NCI-H2029 treated with DMSO at 0.1 percent for 48 hours (cell line): ENCODE measurements around the gene DSE.
A peak's percentile ranks its signal among the peaks of the same experiment; 100 is the strongest.

Source experiments
- DNase-seq: peaks from one replicate; lab custom pipeline; 2025; lab: John Stamatoyannopoulos, UW

DSE gene

DNA sequence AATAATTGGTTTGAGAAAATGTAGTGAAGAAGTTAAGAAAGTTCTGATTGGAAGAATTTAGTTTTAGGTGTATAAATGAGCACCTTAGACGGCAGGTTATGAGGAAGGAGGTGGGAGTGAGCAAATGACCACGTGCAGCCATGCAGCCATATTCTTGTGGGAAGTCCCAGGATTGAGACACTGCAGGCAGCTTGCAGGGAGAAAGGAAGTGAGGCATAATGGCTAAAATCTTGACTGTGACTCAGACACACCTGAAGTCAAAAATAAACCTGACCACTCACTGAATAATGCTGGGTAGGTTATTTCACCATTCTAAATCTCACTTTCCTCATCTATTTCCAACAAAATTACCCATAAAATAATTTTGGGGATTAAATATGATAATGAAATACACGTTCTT, 16.6 kb downstream of the DSE start:
- no peak for DNase-seq

DNA sequence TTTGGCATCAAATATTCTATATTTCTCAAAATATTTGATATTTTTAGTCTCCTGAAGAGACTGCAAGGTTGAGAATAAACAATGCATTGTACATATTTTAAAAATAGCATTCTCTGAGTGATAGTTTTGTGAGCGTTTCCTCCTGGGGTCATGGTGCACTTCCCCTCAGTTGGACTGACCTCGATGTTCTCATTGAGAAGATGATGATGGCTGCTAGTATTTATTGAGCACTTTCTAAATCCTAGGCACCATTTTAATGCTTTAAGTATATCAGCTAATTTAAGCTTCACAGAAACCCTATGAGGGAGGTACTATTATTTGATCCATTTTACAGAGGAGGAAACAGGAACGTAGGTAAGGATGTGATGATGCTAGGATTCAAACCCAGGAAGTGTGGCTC, 18.2 kb downstream of the DSE start:
- DNase-seq: no peak

DNA sequence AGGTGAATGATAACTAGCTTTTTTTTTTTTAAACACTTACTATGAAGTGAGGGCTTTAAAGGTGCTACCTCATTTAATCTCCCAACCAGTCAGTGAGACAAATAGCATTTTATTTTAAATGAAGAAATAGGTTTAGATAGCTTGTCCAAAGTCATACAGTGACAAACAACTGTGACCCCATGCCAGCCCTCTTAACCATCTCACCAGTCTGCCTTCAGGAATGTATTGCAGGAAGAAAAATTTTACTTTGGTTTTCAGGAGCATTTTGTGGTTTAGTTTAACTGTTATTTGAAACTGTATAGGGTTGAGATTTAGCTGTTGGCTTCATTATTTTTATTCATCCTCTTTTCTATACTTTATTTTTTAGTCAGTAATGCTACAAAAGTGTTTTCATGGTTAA, 18.6 kb downstream of the DSE start:
- DNase-seq: no peak

DNA sequence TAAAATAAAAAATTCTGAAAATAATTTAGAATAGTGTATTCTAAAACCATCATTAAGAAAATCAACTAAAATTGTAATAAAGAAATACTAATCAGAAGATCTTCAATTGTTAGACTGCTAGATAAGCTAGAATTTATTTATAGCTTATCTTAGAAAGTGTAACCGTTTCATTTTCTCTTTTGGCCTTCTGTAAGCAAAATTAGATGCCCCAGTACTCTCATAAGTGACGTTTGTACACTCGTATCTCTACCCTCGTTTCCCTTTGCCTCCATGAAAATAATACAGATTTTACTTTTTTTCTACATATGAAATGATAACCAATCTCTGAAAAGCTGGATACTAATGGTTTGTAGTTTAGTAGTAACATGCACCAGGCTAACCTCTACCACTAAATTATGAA, 19.8 kb downstream of the DSE start:
- DNase-seq: no peak

DNA sequence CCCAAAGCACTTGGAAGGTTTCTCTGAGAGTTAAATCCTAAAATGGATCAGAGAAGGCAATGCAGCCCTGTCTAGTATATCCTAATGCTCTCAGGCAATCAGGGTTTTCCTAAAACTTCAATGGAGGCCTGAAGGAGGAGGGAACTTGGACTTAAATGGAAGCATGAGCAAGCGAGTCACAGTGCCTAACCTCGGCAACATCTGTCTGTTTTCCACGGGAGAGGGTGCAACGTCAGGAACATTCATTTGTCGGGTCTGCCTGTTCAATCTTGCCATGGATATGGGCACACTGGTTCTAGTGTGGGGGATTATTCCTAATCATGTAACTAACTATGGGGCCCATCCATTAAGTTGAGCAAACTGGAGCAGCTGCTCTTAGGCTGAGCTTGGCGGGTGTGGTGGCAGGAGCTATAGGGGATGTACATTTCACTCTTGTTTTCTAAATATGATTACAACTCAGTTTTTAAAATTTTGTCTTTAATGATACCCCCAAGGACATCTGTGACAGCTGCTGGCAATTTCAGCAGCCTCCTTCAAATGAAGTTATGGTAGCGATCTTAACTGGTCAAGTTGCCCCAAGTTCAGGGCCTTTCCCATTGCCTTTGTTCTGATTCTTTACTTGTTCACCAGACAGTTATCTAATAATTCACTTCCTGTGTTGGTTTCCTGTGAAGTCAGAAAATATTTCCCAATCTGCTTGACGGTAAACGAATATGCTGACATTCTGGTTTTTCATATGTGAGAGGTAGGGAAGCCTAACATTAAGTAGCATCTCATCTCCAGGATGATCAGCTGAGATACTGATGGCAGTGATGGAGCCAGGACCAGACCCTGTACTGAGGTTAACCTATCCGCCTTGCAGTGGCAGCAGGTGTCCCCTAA, 21.6 kb downstream of the DSE start:
- DNase-seq: no peak

DNA sequence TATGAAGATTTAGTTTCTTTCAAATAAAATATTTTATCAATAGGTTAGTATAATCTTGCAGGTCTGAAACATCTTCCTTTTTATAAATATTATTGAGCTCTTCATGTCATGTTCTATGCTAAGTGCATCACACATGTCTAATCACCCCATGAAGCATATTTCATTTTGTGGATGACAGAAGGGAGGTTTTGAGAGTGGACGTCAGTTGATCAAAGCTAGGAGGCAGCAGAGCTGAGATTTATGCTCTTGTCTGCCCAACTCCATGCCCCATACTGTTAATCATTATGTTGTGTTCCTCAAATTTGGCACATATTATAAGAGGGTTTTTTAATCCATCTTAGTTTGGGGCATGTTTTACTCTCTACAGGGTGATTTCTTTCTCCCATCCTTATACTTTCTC, 22.7 kb downstream of the DSE start:
- no peak for DNase-seq

DNA sequence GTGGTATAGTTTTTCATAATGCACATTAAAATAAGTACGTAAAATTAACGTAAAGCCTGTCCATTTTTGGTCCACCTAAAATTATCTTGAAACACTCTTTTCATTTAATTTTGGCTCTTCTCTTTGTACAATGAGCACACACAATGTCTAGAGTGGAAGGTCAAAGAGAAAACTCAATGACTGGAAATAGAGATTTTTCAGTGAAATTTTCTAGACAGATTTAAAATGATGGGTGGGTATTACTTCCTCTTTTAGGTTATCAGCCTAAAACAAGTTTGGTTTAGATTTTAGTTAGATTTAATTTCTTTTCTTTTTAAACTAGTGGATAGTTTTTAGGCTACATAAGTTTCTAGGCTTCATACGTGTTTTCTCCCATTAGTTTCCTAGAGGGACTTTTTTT, 24.9 kb downstream of the DSE start:
- no peak for DNase-seq

DNA sequence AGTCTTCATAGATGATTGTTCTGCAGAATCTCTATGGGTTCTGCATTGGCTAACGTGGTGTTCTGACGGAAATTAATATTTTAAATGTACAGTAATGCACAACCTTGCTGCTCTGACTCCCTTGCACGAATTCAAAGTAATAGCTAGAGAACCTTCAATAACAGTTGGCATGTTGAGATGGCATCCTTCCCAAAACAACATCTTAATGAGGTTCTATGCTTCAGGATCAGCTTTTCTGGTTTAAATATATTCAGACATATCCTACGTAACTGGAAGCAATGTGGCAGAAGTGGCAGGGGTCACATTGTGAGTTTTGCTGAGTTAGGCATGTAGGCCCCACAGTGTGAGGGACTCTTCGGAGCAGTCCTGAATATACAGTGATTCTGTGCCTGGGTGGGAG, 25.7 kb downstream of the DSE start:
- DNase-seq: no peak

DNA sequence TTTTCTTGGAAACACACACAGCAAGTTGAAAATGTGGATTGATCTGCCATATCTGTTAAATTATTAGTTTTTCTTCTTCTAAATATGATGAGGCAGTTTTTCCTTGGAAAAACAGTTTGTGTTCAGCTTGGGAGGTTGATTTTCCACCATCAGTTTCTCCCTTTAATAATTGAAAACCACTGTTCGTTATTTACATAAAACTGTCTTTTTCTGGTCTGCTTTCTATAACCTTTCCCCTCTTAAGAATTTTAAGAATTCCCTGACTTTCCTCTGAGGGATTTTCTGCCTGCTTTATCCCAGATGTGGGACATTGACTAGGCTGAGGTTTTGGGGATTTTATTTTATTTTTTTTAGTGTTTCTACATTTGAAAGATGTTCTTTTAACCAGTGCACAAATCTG, 27.2 kb downstream of the DSE start:
- no peak for DNase-seq

DNA sequence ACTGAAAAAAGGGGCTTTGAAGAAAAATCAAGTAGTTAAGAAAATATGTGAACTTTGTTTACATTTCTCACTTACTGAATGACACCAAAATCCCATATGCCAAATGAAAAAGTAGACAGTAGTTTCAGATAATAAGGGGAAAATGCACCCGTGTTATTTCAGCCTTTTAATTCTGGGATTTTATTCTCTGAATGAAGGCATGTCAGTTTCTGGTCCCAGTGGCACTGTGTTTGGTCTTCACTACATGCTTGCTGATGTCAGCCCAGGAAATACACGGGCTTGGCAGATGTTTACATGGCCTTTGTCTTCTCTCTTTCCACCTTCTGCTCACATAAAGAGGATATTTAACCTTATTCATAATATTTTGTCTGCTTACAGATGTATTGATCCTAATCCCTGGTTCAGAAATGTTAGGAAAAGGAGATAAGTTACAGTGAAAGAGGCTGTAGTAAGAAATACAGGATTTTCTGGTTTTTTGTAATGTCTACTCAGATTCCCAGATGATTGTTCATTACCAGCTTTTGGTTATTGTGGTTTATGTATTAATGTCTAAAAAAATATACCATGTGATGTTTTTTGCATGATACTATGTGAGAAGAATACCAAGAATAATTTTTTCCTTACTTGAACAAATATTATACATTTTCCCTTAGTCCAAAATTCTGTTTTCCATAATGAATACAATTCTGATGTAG, 27.7 kb downstream of the DSE start:
- DNase-seq: peak; percentile 99

DNA sequence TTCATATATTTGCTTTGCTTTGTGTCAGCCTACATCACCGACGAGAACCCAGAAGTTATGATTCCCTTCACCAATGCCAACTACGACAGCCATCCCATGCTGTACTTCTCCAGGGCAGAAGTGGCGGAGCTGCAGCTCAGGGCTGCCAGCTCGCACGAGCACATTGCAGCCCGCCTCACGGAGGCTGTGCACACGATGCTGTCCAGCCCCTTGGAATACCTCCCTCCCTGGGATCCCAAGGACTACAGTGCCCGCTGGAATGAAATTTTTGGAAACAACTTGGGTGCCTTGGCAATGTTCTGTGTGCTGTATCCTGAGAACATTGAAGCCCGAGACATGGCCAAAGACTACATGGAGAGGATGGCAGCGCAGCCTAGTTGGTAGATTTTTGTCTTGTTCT, 28.5 kb downstream of the DSE start:
- no peak for DNase-seq

DNA sequence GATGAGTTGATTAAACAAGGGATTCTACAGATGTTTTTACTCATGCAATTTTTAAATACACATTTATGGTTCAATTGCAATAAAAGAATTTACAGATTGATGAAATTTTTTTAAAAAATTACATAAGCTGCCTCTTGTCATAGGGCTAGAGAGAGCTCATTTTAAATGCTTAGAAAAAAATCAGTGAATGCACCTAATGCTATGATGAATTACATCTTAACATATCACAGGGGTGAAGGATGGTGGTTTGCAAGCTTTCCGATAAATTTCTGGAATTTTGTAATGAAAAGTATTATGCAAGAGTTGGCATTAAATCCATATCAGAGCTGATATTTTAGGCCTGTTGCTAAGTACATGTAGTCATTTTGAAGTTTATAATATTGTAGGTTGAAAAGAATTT, 29.6 kb downstream of the DSE start:
- DNase-seq: no peak

DNA sequence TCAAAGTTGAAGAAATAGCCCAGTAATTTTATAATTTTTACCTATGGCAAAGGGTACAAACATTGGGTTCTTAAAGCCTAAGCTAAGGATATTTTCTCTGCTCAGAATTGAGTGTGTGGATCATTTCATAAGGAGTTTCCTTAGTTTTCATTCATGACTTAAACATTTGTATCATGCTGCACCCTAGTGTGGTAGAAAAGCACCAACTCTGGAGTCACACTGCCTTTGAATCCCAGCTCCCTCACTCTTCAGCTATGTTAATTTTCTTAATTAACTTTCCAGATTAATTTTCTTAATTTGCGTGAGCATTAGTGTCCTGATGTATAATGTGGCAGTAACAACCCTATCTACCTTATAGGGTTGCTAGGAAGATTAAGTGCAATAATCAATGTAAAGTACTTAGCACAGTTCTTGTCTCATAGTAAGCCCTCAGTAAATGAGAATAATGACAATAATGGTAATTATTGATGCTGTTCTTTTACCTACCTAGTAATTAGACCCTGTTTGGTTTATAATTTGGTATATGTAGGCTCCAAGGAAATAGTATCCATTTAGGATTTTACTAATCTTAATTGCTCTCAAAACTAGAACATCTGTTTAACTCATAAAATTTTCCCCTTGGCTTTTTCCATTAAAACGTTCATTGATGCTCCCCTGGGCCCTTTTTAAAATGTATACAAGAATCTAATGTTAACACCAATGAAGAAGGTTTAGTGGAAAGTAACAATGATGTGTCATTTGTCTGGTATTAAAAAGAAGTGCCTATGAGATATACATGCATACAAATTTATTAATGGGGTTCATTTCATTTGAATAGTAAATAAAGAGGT, 31.6 kb downstream of the DSE start:
- DNase-seq: no peak

DNA sequence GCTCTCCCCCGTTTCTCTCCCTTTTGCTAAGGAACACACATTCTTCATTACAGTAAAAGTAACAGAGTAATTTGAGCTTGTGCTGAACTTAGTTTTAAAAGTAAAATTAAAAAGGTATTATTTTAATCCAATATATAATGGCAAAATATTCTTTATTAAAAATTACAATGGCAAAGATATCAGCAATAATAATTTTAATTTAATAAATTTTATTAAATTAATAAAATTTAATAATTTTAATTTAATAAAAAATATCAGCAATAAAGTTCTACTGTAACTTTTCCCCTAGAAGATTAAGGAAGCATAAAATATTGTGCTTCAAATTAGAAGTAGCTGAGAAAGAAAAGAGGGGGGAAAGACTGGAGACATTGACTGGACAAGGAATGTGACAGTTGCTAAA, 32.5 kb downstream of the DSE start:
- no peak for DNase-seq

DNA sequence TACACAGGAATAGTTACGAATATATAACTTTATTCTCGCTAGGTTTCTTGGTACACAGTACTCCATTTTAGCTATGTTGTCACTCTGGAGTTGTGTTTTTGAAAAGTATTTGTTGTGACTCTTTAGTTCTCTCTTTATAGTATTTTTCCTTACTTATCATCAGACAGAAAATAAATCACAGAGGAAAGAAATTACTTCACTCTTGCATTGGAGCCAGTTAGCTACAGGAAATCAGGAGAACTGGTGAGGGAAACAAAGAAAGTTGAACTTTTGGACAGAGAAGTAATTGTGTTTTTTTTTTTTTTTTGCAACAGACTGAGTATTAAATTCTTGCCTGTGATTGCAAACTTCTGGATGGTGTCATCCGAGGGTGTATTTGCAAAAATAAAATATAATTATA, 33.9 kb downstream of the DSE start:
- no peak for DNase-seq

DNA sequence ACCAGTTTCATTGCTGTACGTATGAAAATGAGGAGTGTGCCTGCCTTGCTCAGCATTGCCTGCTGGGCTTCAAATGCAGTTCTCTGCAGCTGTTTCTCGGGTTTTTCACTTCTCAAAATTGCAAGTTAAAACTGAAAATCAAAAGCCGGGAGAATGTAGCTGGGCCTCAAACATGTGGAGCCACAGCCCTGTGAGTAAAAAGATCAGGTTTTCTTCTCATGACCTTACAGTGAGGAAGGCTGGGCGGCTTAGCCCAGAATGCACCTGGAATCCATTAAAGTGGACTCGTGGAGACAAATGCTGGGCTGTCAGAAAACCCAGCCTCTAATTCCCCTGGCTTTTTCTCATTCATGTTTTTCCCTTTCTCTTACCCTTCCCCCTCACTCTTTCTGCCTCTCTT, 34.4 kb downstream of the DSE start:
- no peak for DNase-seq

DNA sequence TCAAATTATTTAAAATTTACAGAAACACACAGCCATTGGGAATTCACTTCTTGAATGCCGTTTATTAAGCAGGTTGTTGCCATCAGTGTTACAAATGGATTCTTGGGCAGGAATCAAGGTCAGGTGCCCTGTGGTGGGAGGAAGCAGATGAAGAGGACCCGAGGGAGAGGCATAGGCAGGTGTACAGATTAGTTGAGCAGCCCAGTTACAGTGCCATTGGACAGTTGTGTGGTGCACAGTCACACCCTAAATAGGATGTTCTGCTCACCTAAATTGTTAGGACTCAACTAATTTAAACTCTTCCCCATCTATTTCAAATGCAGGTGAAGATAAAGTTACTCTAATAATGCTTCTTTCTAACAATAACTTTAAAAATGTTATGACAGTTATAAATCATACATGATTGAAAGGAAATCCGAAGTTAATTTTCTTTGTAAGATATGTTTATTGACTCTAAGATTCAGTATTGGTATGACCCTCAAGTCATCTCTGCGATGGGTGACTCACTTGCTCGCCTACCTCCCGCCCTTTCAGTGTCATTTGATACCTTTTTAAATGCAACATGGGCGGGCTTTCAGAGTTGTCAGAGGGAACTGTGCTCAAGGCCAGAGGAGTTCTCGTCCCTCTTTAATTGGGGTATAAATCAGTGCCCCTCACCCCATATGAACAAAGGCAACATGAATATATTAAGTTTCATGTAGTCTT, 35.1 kb downstream of the DSE start:
- no peak for DNase-seq

DNA sequence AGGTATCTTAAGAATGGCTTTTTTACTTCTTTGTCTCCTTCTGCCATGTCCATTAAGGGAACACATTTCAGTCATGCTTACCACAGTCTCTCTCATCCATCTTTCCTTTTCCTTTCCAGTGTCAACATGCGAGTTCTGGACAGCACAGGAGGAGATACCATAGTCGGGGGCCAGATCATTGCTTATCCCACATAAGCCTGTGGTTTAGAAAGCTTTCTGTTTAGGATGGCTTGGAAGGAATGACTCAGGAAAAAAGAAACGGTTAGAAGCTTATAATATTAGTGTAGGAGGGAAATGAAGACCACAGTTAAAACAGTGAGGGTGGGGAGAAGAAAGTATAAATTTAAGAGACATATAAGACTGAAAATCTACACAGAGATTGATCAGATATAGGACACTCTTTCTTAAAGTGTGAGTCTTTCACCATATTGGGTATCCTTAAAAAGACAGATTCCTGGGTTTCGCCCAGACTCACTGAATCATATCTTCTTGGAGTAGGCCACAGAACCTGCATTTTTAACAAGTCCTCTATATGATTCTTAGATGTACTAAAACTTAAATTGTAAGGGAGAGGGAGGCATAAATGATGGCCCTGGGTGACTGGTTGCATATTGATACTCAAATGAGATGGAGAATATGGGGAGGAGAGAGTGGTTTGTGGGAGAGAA, 36.1 kb downstream of the DSE start:
- no peak for DNase-seq

DNA sequence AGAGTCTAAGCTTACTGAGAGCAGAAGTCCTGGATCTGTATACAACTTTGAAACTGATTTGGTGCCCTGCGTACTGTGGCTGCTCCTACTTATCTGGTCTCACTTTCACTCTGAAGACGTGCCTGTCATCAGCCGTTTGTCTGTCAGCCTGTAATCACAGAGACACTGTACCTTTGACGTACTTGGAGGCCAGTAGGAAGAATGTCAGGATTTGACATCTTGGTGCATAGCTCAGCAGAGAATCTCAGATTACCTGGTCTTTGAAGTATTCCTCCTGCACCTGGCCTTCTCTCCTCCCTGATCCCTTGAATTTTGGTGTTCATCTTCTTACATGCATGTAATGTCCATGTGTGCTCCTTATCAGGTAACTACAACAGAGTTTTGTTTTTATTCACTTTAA, 37.7 kb downstream of the DSE start:
- DNase-seq: no peak

DNA sequence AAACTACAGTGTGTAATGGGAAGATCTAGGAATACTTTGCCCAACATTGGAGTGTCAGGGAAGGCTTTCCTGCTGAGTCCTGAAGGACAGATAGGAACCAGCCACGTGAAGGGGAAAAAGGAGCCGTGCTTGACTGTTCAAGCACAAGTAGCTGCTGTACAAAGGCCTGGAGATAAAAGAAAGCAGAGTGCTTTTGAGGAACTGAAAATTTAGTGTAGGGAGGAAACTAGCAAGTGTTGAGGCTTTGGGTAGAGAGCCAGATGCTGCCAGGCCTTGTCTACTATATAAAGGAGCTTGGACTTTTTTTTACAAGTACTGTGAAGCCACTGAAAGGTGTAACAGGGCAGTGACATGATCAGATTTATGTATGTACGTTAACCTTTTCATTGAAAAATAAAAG, 39.0 kb downstream of the DSE start:
- no peak for DNase-seq

DNA sequence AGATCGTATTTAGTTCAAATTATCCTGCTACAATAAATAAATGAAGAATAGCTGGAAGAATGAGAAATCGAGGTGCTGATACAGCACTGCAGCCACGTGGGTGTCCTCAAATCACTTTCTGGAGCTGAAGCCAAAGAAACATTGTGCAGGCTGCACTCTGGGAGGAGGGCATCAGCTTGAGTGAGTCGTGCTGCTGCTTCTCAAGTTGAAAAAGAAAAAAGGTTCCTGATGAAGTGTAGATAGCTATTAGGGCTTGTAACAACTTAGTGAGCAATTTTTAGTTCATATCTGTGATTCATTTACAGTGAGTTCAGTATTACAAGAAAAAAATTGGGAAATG, 40.5 kb downstream of the DSE start:
- no peak for DNase-seq

DNA sequence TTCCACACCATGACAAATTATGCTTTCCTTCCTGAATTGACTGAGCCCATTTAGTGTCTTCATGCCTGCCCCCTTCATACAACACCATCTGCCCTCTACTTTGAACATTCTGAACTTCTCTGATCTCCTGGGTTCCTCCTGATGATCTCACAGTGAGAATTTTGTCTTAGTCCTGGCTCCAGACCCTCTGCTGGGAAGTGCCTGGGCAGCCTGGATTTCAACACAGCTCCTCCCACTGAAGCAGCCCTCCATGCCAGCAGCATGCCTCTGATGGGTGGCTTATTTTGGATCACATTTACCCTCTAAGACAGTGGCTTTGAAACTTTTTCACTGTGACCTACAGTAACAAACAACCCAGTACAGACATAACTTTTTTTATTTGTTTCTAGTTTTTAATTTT, 41.5 kb downstream of the DSE start:
- DNase-seq: no peak
